Measurements from ENCODE around the gene CNIH4.
"Not testable (repeated sequence)": the region's sequence is repeated elsewhere in the genome, so short reads cannot be mapped to it uniquely, and the experiment has no call there.

CNIH4 gene

DNA sequence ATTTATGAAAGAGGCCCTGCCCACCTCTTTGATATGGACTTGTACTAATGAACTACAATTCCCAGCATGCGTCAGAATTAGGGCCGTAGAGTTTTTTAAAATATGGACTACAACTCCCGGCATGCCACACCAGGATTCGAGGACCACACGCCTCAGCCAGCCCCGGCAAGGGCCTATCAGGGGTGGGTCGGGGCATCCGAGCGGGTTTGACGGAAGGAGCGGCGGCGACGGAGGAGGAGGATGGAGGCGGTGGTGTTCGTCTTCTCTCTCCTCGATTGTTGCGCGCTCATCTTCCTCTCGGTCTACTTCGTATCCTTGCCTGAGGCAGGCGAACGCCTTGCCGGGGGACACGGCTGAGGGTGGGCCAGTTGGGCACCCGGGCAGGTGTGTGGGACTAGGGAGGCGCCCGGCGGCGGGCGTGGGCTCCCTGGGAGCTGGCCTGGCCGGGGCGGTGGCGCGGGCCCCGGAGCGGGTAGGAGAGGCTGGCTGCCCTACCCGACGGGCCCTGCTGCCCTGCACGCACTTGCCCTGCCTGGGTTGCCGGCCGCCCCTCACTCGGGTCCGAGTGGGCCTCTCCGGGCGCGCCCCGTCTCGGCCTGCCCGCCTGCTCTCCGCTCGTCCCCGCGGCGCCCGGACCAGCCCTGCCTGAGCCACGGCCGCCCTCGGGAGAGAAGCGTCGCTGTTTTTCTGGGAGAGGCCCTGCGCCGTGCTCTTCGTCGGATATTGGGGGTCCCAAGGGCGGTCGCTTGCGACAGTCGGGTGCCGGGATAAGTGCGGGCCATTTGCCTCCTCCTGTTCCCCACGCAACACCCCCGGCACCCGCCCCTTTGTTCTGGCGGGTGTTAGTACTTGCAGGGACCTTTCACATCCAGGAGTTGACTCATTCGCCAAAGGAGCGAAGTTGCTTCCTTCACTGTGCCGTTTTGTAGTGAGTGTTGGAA lies at the start of gene CNIH4:
Gene CNIH4 (plus strand): TSS at position 195 of the 941 bp plus-strand sequence. CDS start 46 bp downstream, at position 241.
- peak; percentile 94 for DNase-seq

GRCh38 chr1:224308064-224308463 lies 48.6 kb upstream of the CNIH4 start:
- DNase-seq, result no peak

DNA sequence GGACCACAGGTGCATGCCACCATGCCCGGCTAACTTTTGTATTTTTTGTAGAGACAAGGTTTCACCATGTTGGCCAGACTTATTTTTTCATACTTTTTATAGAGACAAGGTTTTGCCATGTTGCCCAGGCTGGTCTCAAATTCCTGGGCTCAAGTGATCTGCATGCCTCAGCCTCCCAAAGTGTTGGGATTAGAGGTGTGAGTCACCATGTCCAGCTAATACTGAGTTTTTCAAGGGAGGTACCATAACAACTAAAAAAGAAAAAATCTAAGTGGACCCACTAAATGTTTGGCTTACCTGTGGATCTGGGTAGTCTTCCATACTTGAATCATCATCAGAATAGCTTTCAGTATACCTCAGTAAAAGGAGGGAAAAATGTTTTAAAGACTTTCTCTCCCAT lies 45.2 kb upstream of the CNIH4 start:
- DNase-seq, result not testable (repeated sequence)

- no peak for DNase-seq
Observed at GRCh38 chr1:224312025-224312424, 44.7 kb upstream of the CNIH4 start.

GRCh38 chr1:224317383-224318045 lies 39.2 kb upstream of the CNIH4 start:
- peak; percentile 83 for DNase-seq

DNA sequence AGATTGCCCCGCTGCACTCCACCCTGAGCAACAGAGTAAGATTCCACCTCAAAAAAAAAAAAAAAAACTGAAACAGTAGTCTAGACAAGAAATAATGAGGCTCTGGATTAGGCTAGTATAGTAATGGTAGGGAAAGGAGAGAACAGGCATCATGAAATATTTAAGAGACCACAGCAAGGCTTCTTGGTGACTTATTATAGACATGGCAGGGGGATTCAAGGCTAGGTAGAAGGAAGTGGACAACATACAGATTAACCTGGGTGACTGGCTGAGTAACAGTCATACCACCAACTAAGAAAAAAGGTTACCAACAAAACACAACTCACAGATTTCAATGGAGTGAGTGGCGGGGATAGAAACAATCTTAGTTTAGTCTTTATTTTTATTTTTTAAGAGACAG lies 35.0 kb upstream of the CNIH4 start:
- no peak for DNase-seq

GRCh38 chr1:224325959-224326358 lies 30.7 kb upstream of the CNIH4 start:
- no peak for DNase-seq

GRCh38 chr1:224328644-224329043 lies 28.0 kb upstream of the CNIH4 start:
- DNase-seq, result no peak

GRCh38 chr1:224329484-224329841 lies 27.2 kb upstream of the CNIH4 start:
- DNase-seq, result no peak

- DNase-seq, result peak; percentile 87
Observed at GRCh38 chr1:224329842-224330753, 26.6 kb upstream of the CNIH4 start, which contains the start of gene NVL. Gene NVL (minus strand): TSS chr1:224330172. CDS start chr1:224330127, 45 bp downstream.

GRCh38 chr1:224331326-224331725 lies 25.4 kb upstream of the CNIH4 start:
- DNase-seq, result no peak

- no peak for DNase-seq
Observed at GRCh38 chr1:224331824-224332223, 24.9 kb upstream of the CNIH4 start.

DNA sequence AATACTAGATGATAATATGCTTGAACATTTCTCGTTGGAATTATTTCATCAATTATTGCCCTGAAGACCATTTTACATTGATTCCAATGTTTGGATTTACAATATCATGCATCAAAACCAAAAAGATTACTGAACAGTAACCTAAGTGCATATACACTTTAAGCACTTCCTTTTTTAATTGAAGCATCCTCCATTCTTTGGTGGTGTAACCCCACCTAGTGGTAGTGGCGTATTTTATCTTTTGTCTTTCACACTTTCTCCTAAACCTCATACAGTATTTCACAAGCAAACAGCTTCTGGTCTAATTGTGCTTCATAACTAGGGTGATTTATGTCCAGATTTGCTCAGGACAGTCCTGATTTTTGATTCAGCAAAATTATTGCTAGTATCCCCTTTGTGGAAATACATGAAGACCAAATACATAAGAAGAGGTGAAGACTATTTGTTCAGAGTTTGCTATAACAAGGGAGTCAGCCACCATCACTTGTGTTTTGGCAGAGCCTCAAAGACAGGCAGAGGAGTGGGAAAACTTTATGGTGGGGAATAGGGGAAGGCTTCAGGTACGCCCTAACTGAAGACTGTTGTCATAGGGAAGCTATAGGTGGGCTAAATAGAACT lies 23.3 kb upstream of the CNIH4 start:
- peak; percentile 65 for DNase-seq

GRCh38 chr1:224333939-224334786 lies 22.5 kb upstream of the CNIH4 start:
- no peak for DNase-seq

DNA sequence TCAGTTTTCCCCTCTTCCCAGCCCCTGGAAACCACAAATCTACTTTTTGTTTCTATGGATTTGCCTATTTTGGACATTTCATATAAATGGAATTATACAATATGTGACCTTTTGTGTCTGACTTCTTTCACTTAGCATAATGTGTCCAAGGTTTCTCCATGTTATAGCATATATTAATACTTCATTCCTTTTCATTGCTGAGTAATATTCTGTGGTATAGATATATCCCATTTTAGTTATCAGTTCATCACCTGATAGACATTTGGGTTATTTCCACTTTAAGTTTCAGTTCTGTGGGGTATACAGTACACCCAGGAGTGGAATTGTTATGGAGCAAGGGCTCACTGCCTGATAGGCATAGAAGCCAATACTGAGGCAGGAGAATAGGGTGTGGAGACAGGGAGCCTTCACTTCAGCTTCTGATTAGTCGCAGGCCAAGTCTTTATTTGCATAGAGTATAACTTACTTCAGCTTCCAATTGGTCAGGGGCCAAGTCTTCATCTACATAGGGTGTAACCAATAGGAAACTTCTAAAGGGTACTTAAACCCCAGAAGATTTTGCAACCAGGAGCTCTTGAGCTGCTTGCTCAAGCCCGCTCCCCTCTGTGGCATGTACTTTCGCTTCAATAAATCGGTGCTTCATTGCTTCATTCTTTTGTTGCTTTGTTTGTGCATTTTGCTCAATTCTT lies 18.4 kb upstream of the CNIH4 start:
- DNase-seq, result no peak

DNA sequence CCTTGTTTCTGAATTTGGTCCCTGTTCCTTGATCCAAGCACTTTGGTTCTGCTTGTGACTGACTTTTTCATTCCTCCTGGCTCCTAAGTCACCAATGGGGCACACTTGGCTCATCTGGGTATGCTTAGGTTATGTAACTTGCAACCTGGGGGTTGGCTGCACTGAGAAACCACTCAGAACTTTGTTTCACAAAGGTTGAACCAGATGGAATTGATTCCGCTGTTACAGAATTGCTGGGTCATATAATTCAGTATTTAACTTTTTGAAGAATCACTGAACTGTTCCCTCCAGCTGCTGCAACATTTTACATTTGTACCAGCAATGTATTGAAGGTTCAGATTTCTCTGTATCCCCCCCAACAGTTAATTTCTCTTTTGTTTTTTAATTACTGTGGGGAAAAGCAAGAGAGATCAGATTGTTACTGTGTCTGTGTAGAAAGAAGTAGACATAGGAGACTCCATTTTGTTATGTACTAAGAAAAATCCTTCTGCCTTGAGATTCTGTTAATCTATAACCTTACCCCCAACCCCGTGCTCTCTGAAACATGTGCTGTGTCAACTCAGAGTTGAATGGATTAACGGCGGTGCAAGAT lies 17.1 kb upstream of the CNIH4 start:
- DNase-seq, result no peak

DNA sequence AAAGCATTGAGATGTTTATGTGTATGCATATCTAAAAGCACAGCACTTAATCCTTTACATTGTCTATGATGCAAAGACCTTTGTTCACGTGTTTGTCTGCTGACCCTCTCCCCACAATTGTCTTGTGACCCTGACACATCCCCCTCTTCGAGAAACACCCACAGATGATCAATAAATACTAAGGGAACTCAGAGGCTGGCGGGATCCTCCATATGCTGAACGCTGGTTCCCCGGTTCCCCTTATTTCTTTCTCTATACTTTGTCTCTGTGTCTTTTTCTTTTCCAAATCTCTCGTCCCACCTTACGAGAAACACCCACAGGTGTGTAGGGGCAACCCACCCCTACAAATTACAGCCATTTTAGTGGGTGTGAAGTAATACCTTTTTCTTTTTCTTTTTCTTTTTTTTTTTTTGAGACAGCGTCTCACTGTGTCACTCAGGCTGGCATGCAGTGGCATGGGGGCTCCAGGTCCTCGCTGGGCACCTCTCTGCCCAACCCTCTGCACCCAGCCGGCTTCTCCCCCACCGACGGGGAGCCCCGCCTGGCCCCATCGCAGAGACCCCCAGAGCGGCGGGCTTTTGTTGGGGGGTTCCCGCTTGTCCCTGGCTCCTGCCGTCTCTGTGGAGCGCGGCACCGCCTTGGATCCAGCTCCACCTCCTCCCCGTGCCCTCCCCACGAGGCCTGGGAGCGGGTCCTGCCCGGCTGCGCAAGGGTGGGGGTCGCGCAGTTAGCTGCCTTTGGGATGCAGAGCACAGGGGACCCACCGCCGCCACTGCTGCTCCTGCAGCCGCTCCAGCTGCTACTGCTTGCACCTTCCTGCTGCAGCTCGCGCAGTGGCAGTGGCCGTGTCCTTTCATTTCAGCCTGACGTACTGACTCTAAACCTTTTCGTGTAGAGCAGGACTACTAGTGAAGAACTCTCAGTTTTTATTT lies 16.0 kb upstream of the CNIH4 start:
- DNase-seq, result not testable (repeated sequence)

DNA sequence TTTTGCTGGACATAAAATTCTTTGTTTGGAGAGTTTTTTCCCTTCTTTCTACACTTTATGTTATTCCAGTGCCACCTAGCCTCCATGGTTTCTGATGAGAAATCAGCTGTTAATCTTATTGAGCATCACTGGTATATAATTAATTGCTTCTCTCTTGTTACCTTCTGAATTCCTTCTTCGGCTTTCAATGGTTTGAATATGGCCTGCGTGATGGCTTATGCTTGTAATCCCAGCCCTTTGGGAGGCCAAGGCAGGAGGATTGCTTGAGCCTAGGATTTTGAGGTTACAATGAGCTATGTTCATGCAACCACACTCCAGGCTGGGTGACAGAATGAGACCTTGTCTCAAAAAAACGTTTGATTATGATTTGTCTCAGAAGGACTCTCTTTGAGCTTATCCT lies 13.0 kb upstream of the CNIH4 start:
- DNase-seq, result no peak

DNA sequence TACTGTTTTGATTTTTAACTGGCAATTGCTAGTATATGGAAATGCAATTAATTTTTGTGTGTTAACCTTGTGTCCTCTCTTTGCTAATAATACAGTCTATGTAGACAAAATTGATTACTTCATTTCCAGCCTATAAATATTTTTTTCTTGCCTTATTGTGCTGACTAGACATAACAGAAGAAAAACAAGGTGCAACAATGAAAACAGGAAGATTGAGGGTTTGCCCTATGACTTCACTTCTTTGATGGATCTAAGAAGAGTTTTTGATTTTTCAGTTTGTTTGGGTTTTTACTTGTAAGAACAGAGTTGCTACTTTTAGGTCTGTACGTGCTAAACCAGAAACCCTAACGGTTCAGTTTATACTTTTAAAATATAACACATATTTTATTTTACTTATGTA lies 8.5 kb upstream of the CNIH4 start:
- DNase-seq, result no peak
